Spleen (tissue), 11 donors: ENCODE measurements around the gene DISC1. TPM values are rescaled to one million over a fixed set of nuclear protein-coding genes. Genes with fewer than 3 reads are reported as not detected.
A peak's percentile ranks its signal among the peaks of the same experiment; 100 is the strongest.

ENCODE experiments used
- DNase-seq: peaks from one replicate; pipeline ENCODE4 v3.0.0-alpha.2; 2020
- H3K27ac ChIP-seq, 8 donors: fragments of 200-600 bp; sonication (generic) in 7 of 8; 1 replicate in 4 of 8; 2 replicates in 4 of 8; pipeline versions ENCODE4 v1.5.0 to v1.8.0; 2016 to 2021; ENCODE audit warnings: inconsistent platforms in 4 of 8, mild to moderate bottlenecking in 4 of 8, moderate library complexity in 1 of 8
- H3K27me3 ChIP-seq, 7 donors: fragments of 200-600 bp; sonication (generic) in 6 of 7; replicated peaks in 1 of 7; 1 replicate in 4 of 7; 2 replicates in 3 of 7; pipeline versions ENCODE4 v1.5.0 to v1.8.0; 2016 to 2021; ENCODE audit warnings: inconsistent platforms in 3 of 7, mild to moderate bottlenecking in 1 of 7
- H3K36me3 ChIP-seq, 6 donors: fragments of 200-600 bp; sonication (generic) in 5 of 6; 1 replicate in 4 of 6; 2 replicates in 2 of 6; pipeline versions ENCODE4 v1.5.0 to v1.8.0; 2016 to 2021; ENCODE audit warnings: inconsistent platforms in 2 of 6
- H3K4me1 ChIP-seq, 6 donors: fragments of 200-600 bp; sonication (generic) in 5 of 6; 1 replicate in 3 of 6; 2 replicates in 3 of 6; pipeline versions ENCODE4 v1.5.0 to v1.8.0; 2016 to 2021; ENCODE audit warnings: inconsistent platforms in 3 of 6
- H3K4me3 ChIP-seq, 8 donors: fragments of 200-600 bp; sonication (generic) in 7 of 8; 1 replicate in 4 of 8; 2 replicates in 4 of 8; pipeline versions ENCODE4 v1.5.0 to v1.8.0; 2016 to 2021; ENCODE audit warnings: inconsistent platforms in 4 of 8, mild to moderate bottlenecking in 4 of 8, moderate library complexity in 2 of 8
- H3K9me3 ChIP-seq, 8 donors: fragments of 200-600 bp; sonication (generic) in 7 of 8; 1 replicate in 4 of 8; 2 replicates in 4 of 8; pipeline versions ENCODE4 v1.5.0 to v1.8.0; 2016 to 2021; ENCODE audit warnings: inconsistent platforms in 4 of 8
- CTCF ChIP-seq, 11 experiments: fragments of 200-600 bp in 7 of 11; fragments of 450-650 bp in 4 of 11; sonication (generic) in 4 of 11; IDR thresholded peaks in 8 of 11; conservative IDR thresholded peaks in 3 of 11; 1 replicate in 7 of 11; 2 replicates in 4 of 11; pipeline versions ENCODE4 v1.4.0 to v1.8.0; 2016 to 2021; ENCODE audit warnings: antibody characterized with exemption in 11 of 11, inconsistent platforms in 4 of 11, mild to moderate bottlenecking in 1 of 11
- POLR2A ChIP-seq, 3 donors: fragments of 450-650 bp; IDR thresholded peaks; one replicate each; pipeline ENCODE4 v1.5.1; 2017; ENCODE audit warnings: antibody characterized with exemption in 3 of 3, mild to moderate bottlenecking in 1 of 3
- POLR2AphosphoS5 ChIP-seq, 3 donors: sonication (generic); formaldehyde crosslinking; IDR thresholded peaks; one replicate each; pipeline ENCODE4 v1.5.1; 2017; ENCODE audit warnings: antibody characterized with exemption in 3 of 3
- WGBS, 5 donors: extraction: QIAGEN DNeasy Blood & Tissue Kit in 3 of 5; methylation state at CpG; one replicate each; pipeline versions ENCODE4 v1.1.5 to v1.1.7; 2013 to 2018; 5-methylcytosine and 5-hydroxymethylcytosine counted together
- intact Hi-C: fragments of 100-400 bp; cut with DNase I; formaldehyde crosslinking; loops from one replicate; pipeline ENCODE4 v1.15.0; 2023; ENCODE audit warnings: low total_unique reads
- polyA plus RNA-seq, 3 donors: library from polyadenylated mRNA; stranded (reverse); fragments of 200-250 nt; gene quantifications; one replicate each; pipeline ENCODE4 v1.2.1, GENCODE V29; 2013
- total RNA-seq, 7 donors: library from RNA; depleted of rRNA in 3 of 7; stranded (reverse); fragments of >200 nt in 3 of 7; fragmentation: NEBNext Ultra II Directional in 4 of 7; extraction: Animal tissue kit (Norgen Biotek cat#: 25700) in 4 of 7; gene quantifications; one replicate each; pipeline versions ENCODE4 v1.1.0 to v1.2.1, GENCODE V29; 2016 to 2021
- donor health status: healthy with polysubstance abuse.
- donor health status: DM: no; HTN: no; CAD: no; lungs with moderate emphysema.
- donor health status: DM: no; HTN: no; CAD: no.
- donor health status: Bipolar disorder and iron deficiency.
- donor health status: healthy.
- donor health status: DM: no; HTN: no; CAD: no.
- donor health status: DM: yes; HTN: yes; CAD: no.

DISC1 gene
- total and polyA plus RNA-seq, 10 donors, result 0.89 to 36.4 (median 24.2) TPM

- Histone ChIP-seq H3K9me3 (peaks cover 0 to 30% (median 16%) of the 10 kb centered on the region in 8 donors), H3K36me3 (peaks cover 0 to 7% (median 0%) of the 10 kb centered on the region in 6 donors), H3K4me3 (no peak overlapping the region), H3K4me1 (peaks cover 0 to 36% (median 0%) of the 10 kb centered on the region in 6 donors), H3K27ac (peak overlapping the region in 1 of 8 donors; percentile 13), H3K27me3 (no peaks in the 10 kb centered on the region)
- TF ChIP-seq POLR2A (IDR thresholded peaks at IDR 0.05) (no peak), CTCF (IDR thresholded peaks at IDR 0.05 in 8 of 11, conservative IDR thresholded peaks at IDR 0.05 in 3 of 11) (no peak), POLR2AphosphoS5 (IDR thresholded peaks at IDR 0.05) (no peak)
- no peak for DNase-seq
- intact Hi-C loops, result no loop called here
- WGBS, 5 donors, result 57 to 82% (median 69%) methylated on average over 2 of the region's 2 CpGs
Observed at GRCh38 chr1:231663211-231663792, 36.7 kb downstream of the DISC1 start.

- peaks cover 0 to 7% (median 0%) of the 10 kb centered on the region in 6 donors for H3K36me3 ChIP-seq
- peaks cover 0 to 42% (median 0%) of the 10 kb centered on the region in 6 donors for H3K4me1 ChIP-seq
- no peak overlapping the region for H3K27ac ChIP-seq
- H3K27me3 ChIP-seq, result no peaks in the 10 kb centered on the region
- peaks cover 0 to 42% (median 25%) of the 10 kb centered on the region in 8 donors for H3K9me3 ChIP-seq
- DNase-seq, result no peak
- 56 to 73% (median 61%) methylated on average over 5 of the region's 5 CpGs for WGBS, 5 donors
- intact Hi-C loops, result no loop called here
- H3K4me3 ChIP-seq, result no peak overlapping the region
- TF ChIP-seq POLR2A (IDR thresholded peaks at IDR 0.05), result no peak
- TF ChIP-seq POLR2AphosphoS5 (IDR thresholded peaks at IDR 0.05), result no peak
- TF ChIP-seq CTCF (IDR thresholded peaks at IDR 0.05 in 8 of 11, conservative IDR thresholded peaks at IDR 0.05 in 3 of 11), result no peak
Observed at GRCh38 chr1:231665101-231665500, 38.5 kb downstream of the DISC1 start.

GRCh38 chr1:231665726-231666125 lies 39.1 kb downstream of the DISC1 start:
- Histone ChIP-seq H3K4me1 (peaks cover 0 to 42% (median 0%) of the 10 kb centered on the region in 6 donors), H3K9me3 (peaks cover 0 to 42% (median 30%) of the 10 kb centered on the region in 8 donors), H3K4me3 (no peak overlapping the region), H3K27me3 (no peaks in the 10 kb centered on the region), H3K36me3 (peaks cover 0 to 7% (median 0%) of the 10 kb centered on the region in 6 donors), H3K27ac (no peak overlapping the region)
- 82 to 93% (median 86%) methylated on average over 3 of the region's 3 CpGs for WGBS, 5 donors
- DNase-seq, result no peak
- intact Hi-C loops, result no loop called here
- TF ChIP-seq CTCF (IDR thresholded peaks at IDR 0.05 in 8 of 11, conservative IDR thresholded peaks at IDR 0.05 in 3 of 11), result no peak
- no peak for TF ChIP-seq POLR2A (IDR thresholded peaks at IDR 0.05)
- TF ChIP-seq POLR2AphosphoS5 (IDR thresholded peaks at IDR 0.05), result no peak

GRCh38 chr1:231666220-231666936 lies 39.8 kb downstream of the DISC1 start:
- Histone ChIP-seq H3K27ac (no peak overlapping the region), H3K27me3 (no peaks in the 10 kb centered on the region), H3K36me3 (peaks cover 0 to 7% (median 0%) of the 10 kb centered on the region in 6 donors), H3K9me3 (peaks cover 0 to 43% (median 34%) of the 10 kb centered on the region in 8 donors), H3K4me3 (no peak overlapping the region), H3K4me1 (peaks cover 0 to 42% (median 0%) of the 10 kb centered on the region in 6 donors)
- intact Hi-C loops, result no loop called here
- WGBS, 5 donors, result 86 to 90% (median 89%) methylated on average over 7 of the region's 7 CpGs
- no peak for DNase-seq
- no peak for TF ChIP-seq CTCF (IDR thresholded peaks at IDR 0.05 in 8 of 11, conservative IDR thresholded peaks at IDR 0.05 in 3 of 11)
